ENCODE measurements around the gene ADAMTS16. TPM values are rescaled to one million over a fixed set of nuclear protein-coding genes. Genes with fewer than 3 reads are reported as not detected.

Gene ADAMTS16
- total and polyA plus RNA-seq, 4 donors: 5.0 to 12.3 (median 6.5) TPM

- peaks cover 28% of the 10 kb centered on the region for H3K4me1 ChIP-seq (ENCODE audit: control insufficient read depth, insufficient read depth, low read length)
- H3K9me3 ChIP-seq (ENCODE audit: control insufficient read depth, insufficient read depth, low read length): no peaks in the 10 kb centered on the region
- no peak overlapping the region for H3K4me3 ChIP-seq (ENCODE audit: low read depth, low read length)
- DNase-seq (ENCODE audit: low read depth in 4 of 6, low spot score in 6 of 6): no peak
- H3K27ac ChIP-seq (ENCODE audit: low read depth, low read length): no peak overlapping the region
- no peaks in the 10 kb centered on the region for H3K36me3 ChIP-seq (ENCODE audit: control insufficient read depth, insufficient read depth, low read length)
- 100% methylated on average over 1 of the region's 2 CpGs for WGBS (ENCODE audit: insufficient coverage)
- H3K27me3 ChIP-seq (ENCODE audit: control insufficient read depth, insufficient read depth, low read length): no peaks in the 10 kb centered on the region
Observed at GRCh38 chr5:5321137-5321536, 181.0 kb downstream of the ADAMTS16 start.

GRCh38 chr5:5323551-5323950 is 183.4 kb downstream of the ADAMTS16 start:
- Histone ChIP-seq H3K27me3 (ENCODE audit: control insufficient read depth, insufficient read depth, low read length) (no peaks in the 10 kb centered on the region), H3K36me3 (ENCODE audit: control insufficient read depth, insufficient read depth, low read length) (no peaks in the 10 kb centered on the region), H3K9me3 (ENCODE audit: control insufficient read depth, insufficient read depth, low read length) (no peaks in the 10 kb centered on the region), H3K27ac (ENCODE audit: low read depth, low read length) (no peak overlapping the region), H3K4me1 (ENCODE audit: control insufficient read depth, insufficient read depth, low read length) (peaks cover 23% of the 10 kb centered on the region), H3K4me3 (ENCODE audit: low read depth, low read length) (no peak overlapping the region)
- WGBS (ENCODE audit: insufficient coverage): 85% methylated on average over 2 of the region's 2 CpGs
- no peak for DNase-seq (ENCODE audit: low read depth in 4 of 6, low spot score in 6 of 6)

- Histone ChIP-seq H3K27ac (ENCODE audit: low read depth, low read length) (no peak overlapping the region), H3K27me3 (ENCODE audit: control insufficient read depth, insufficient read depth, low read length) (no peaks in the 10 kb centered on the region), H3K4me1 (ENCODE audit: control insufficient read depth, insufficient read depth, low read length) (peaks cover 14% of the 10 kb centered on the region), H3K36me3 (ENCODE audit: control insufficient read depth, insufficient read depth, low read length) (no peaks in the 10 kb centered on the region), H3K9me3 (ENCODE audit: control insufficient read depth, insufficient read depth, low read length) (no peaks in the 10 kb centered on the region), H3K4me3 (ENCODE audit: low read depth, low read length) (no peak overlapping the region)
- 56% methylated on average over 9 of the region's 9 CpGs for WGBS (ENCODE audit: insufficient coverage)
- DNase-seq (ENCODE audit: low read depth in 4 of 6, low spot score in 6 of 6): no peak
Observed at GRCh38 chr5:5326115-5326758, 186.1 kb downstream of the ADAMTS16 start.

- Histone ChIP-seq H3K27me3 (ENCODE audit: control insufficient read depth, insufficient read depth, low read length) (no peaks in the 10 kb centered on the region), H3K4me1 (ENCODE audit: control insufficient read depth, insufficient read depth, low read length) (peaks cover 20% of the 10 kb centered on the region), H3K27ac (ENCODE audit: low read depth, low read length) (no peak overlapping the region), H3K36me3 (ENCODE audit: control insufficient read depth, insufficient read depth, low read length) (no peaks in the 10 kb centered on the region), H3K9me3 (ENCODE audit: control insufficient read depth, insufficient read depth, low read length) (no peaks in the 10 kb centered on the region), H3K4me3 (ENCODE audit: low read depth, low read length) (no peak overlapping the region)
- 94% methylated on average over 6 of the region's 8 CpGs for WGBS (ENCODE audit: insufficient coverage)
- DNase-seq (ENCODE audit: low read depth in 4 of 6, low spot score in 6 of 6): no peak
Observed at GRCh38 chr5:5327126-5327525, 187.0 kb downstream of the ADAMTS16 start.

GRCh38 chr5:5330728-5331452 is 190.8 kb downstream of the ADAMTS16 start:
- 81% methylated on average over 2 of the region's 4 CpGs for WGBS (ENCODE audit: insufficient coverage)
- H3K9me3 ChIP-seq (ENCODE audit: control insufficient read depth, insufficient read depth, low read length): no peaks in the 10 kb centered on the region
- H3K27ac ChIP-seq (ENCODE audit: low read depth, low read length): no peak overlapping the region
- H3K4me1 ChIP-seq (ENCODE audit: control insufficient read depth, insufficient read depth, low read length): peaks cover 23% of the 10 kb centered on the region
- no peaks in the 10 kb centered on the region for H3K36me3 ChIP-seq (ENCODE audit: control insufficient read depth, insufficient read depth, low read length)
- H3K27me3 ChIP-seq (ENCODE audit: control insufficient read depth, insufficient read depth, low read length): no peaks in the 10 kb centered on the region
- no peak for DNase-seq (ENCODE audit: low read depth in 4 of 6, low spot score in 6 of 6)
- H3K4me3 ChIP-seq (ENCODE audit: low read depth, low read length): no peak overlapping the region

GRCh38 chr5:5331848-5332247 is 191.7 kb downstream of the ADAMTS16 start:
- Histone ChIP-seq H3K27ac (ENCODE audit: low read depth, low read length) (no peak overlapping the region), H3K27me3 (ENCODE audit: control insufficient read depth, insufficient read depth, low read length) (no peaks in the 10 kb centered on the region), H3K9me3 (ENCODE audit: control insufficient read depth, insufficient read depth, low read length) (no peaks in the 10 kb centered on the region), H3K4me3 (ENCODE audit: low read depth, low read length) (no peak overlapping the region), H3K4me1 (ENCODE audit: control insufficient read depth, insufficient read depth, low read length) (peaks cover 15% of the 10 kb centered on the region), H3K36me3 (ENCODE audit: control insufficient read depth, insufficient read depth, low read length) (no peaks in the 10 kb centered on the region)
- WGBS (ENCODE audit: insufficient coverage): 41% methylated on average over 5 of the region's 6 CpGs
- DNase-seq (ENCODE audit: low read depth in 4 of 6, low spot score in 6 of 6): peak in 1 of 6 donors; percentile 36

- peak in 1 of 6 donors; percentile 82 for DNase-seq (ENCODE audit: low read depth in 4 of 6, low spot score in 6 of 6)
- WGBS (ENCODE audit: insufficient coverage): 64% methylated on average over 4 of the region's 4 CpGs
- Histone ChIP-seq H3K27me3 (ENCODE audit: control insufficient read depth, insufficient read depth, low read length) (no peaks in the 10 kb centered on the region), H3K36me3 (ENCODE audit: control insufficient read depth, insufficient read depth, low read length) (no peaks in the 10 kb centered on the region), H3K27ac (ENCODE audit: low read depth, low read length) (no peak overlapping the region), H3K4me3 (ENCODE audit: low read depth, low read length) (no peak overlapping the region), H3K4me1 (ENCODE audit: control insufficient read depth, insufficient read depth, low read length) (peaks cover 15% of the 10 kb centered on the region), H3K9me3 (ENCODE audit: control insufficient read depth, insufficient read depth, low read length) (no peaks in the 10 kb centered on the region)
Observed at GRCh38 chr5:5332287-5332686, 192.2 kb downstream of the ADAMTS16 start.

GRCh38 chr5:5335107-5335506 is 195.0 kb downstream of the ADAMTS16 start:
- no peak for DNase-seq (ENCODE audit: low read depth in 4 of 6, low spot score in 6 of 6)
- Histone ChIP-seq H3K4me1 (ENCODE audit: control insufficient read depth, insufficient read depth, low read length) (peaks cover 14% of the 10 kb centered on the region), H3K4me3 (ENCODE audit: low read depth, low read length) (no peak overlapping the region), H3K27ac (ENCODE audit: low read depth, low read length) (no peak overlapping the region), H3K27me3 (ENCODE audit: control insufficient read depth, insufficient read depth, low read length) (no peaks in the 10 kb centered on the region), H3K36me3 (ENCODE audit: control insufficient read depth, insufficient read depth, low read length) (no peaks in the 10 kb centered on the region), H3K9me3 (ENCODE audit: control insufficient read depth, insufficient read depth, low read length) (no peaks in the 10 kb centered on the region)

GRCh38 chr5:5335700-5336264 is 195.7 kb downstream of the ADAMTS16 start:
- Histone ChIP-seq H3K9me3 (ENCODE audit: control insufficient read depth, insufficient read depth, low read length) (no peaks in the 10 kb centered on the region), H3K27ac (ENCODE audit: low read depth, low read length) (no peak overlapping the region), H3K36me3 (ENCODE audit: control insufficient read depth, insufficient read depth, low read length) (no peaks in the 10 kb centered on the region), H3K4me3 (ENCODE audit: low read depth, low read length) (no peak overlapping the region), H3K27me3 (ENCODE audit: control insufficient read depth, insufficient read depth, low read length) (no peaks in the 10 kb centered on the region), H3K4me1 (ENCODE audit: control insufficient read depth, insufficient read depth, low read length) (peaks cover 20% of the 10 kb centered on the region)
- DNase-seq (ENCODE audit: low read depth in 4 of 6, low spot score in 6 of 6): peak in 1 of 6 donors; percentile 35
- WGBS (ENCODE audit: insufficient coverage): 55% methylated on average over 3 of the region's 4 CpGs

- H3K27ac ChIP-seq (ENCODE audit: low read depth, low read length): no peak overlapping the region
- 100% methylated on average over 2 of the region's 4 CpGs for WGBS (ENCODE audit: insufficient coverage)
- H3K27me3 ChIP-seq (ENCODE audit: control insufficient read depth, insufficient read depth, low read length): no peaks in the 10 kb centered on the region
- H3K36me3 ChIP-seq (ENCODE audit: control insufficient read depth, insufficient read depth, low read length): no peaks in the 10 kb centered on the region
- no peak for DNase-seq (ENCODE audit: low read depth in 4 of 6, low spot score in 6 of 6)
- no peaks in the 10 kb centered on the region for H3K9me3 ChIP-seq (ENCODE audit: control insufficient read depth, insufficient read depth, low read length)
- H3K4me3 ChIP-seq (ENCODE audit: low read depth, low read length): no peak overlapping the region
- peaks cover 16% of the 10 kb centered on the region for H3K4me1 ChIP-seq (ENCODE audit: control insufficient read depth, insufficient read depth, low read length)
Observed at GRCh38 chr5:5339257-5339656, 199.1 kb downstream of the ADAMTS16 start.

Measured in spinal cord (tissue), 10 donors.